ENCODE data around the gene HELQ. TPM values are rescaled to one million over a fixed set of nuclear protein-coding genes. Genes with fewer than 3 reads are reported as not detected.

The HELQ gene
- total RNA-seq (12.4 and 14.2 TPM in 2 replicates), polyA plus RNA-seq (8.0 and 15.4 TPM in 2 replicates)

GRCh38 chr4:83455281-83456183 lies at the start of gene HELQ, which contains the start of gene MRPS18C:
Gene HELQ, minus strand, starts transcription at chr4:83455823. Its CDS starts 130 bp downstream, at chr4:83455693.
Gene MRPS18C, plus strand, starts transcription at chr4:83456058. Its CDS starts 20 bp downstream, at chr4:83456078.
- no peaks in the 10 kb centered on the region for H4K20me1 ChIP-seq (ENCODE audit: insufficient read depth, poor library complexity, severe bottlenecking)
- H3K27me3 ChIP-seq, result no peaks in the 10 kb centered on the region
- peak within 1 kb of the TSS; percentile 73 for H3K4me3 ChIP-seq
- under 1% methylated on average over 57 of the region's 58 CpGs for WGBS (ENCODE audit: low lambda C conversion rate, missing lambda C conversion rate)
- peak; percentile 100 for DNase-seq (ENCODE audit: low spot score)
- no peaks in the 10 kb centered on the region for H3K9me3 ChIP-seq (ENCODE audit: low read depth)
- H3K4me1 ChIP-seq (ENCODE audit: insufficient read depth), result peaks cover 15% of the 10 kb centered on the region
- peak within 1 kb of the TSS; percentile 98 for H3K27ac ChIP-seq
- peaks cover 49% of the 10 kb centered on the region for H3K79me2 ChIP-seq
- peak within 1 kb of the TSS; percentile 78 for H2AFZ ChIP-seq
- TF ChIP-seq CTCF (IDR thresholded peaks at IDR 0.05; ENCODE audit: poor library complexity) (peak; percentile 39), EZH2 (IDR thresholded peaks at IDR 0.05; ENCODE audit: borderline replicate concordance) (no peak), EZH2phosphoT487 (IDR thresholded peaks at IDR 0.05; ENCODE audit: low read depth, severe bottlenecking, unreplicated experiment) (no peak)
- H3K36me3 ChIP-seq (replicated peaks; ENCODE audit: insufficient read depth, low read depth), result no peaks in the 10 kb centered on the region
- peak within 1 kb of the TSS; percentile 83 for H3K4me2 ChIP-seq
- no peaks in the 10 kb centered on the region for H3K9me2 ChIP-seq (replicated peaks; ENCODE audit: insufficient read depth)

- Histone ChIP-seq H3K4me3 (no peak overlapping the region), H3K36me3 (replicated peaks; ENCODE audit: insufficient read depth, low read depth) (no peaks in the 10 kb centered on the region), H3K4me1 (ENCODE audit: insufficient read depth) (no peaks in the 10 kb centered on the region), H3K4me2 (no peak overlapping the region), H3K9me2 (replicated peaks; ENCODE audit: insufficient read depth) (no peaks in the 10 kb centered on the region), H3K27ac (no peak overlapping the region), H2AFZ (no peak overlapping the region), H3K27me3 (no peaks in the 10 kb centered on the region), H4K20me1 (ENCODE audit: insufficient read depth, poor library complexity, severe bottlenecking) (no peaks in the 10 kb centered on the region), H3K9me3 (ENCODE audit: low read depth) (no peaks in the 10 kb centered on the region), H3K79me2 (no peaks in the 10 kb centered on the region)
- no peak for TF ChIP-seq EZH2phosphoT487 (IDR thresholded peaks at IDR 0.05; ENCODE audit: low read depth, severe bottlenecking, unreplicated experiment)
- TF ChIP-seq EZH2 (IDR thresholded peaks at IDR 0.05; ENCODE audit: borderline replicate concordance), result no peak
- no peak for TF ChIP-seq CTCF (IDR thresholded peaks at IDR 0.05; ENCODE audit: poor library complexity)
- WGBS (ENCODE audit: low lambda C conversion rate, missing lambda C conversion rate), result 97% methylated on average over 10 of the region's 10 CpGs
- DNase-seq (ENCODE audit: low spot score), result no peak
Measured at GRCh38 chr4:83504996-83505395, 49.4 kb upstream of the HELQ start.

- Histone ChIP-seq H3K79me2 (no peaks in the 10 kb centered on the region), H3K4me2 (no peak overlapping the region), H3K9me3 (ENCODE audit: low read depth) (no peaks in the 10 kb centered on the region), H3K27me3 (no peaks in the 10 kb centered on the region), H3K4me3 (no peak overlapping the region), H3K27ac (no peak overlapping the region), H4K20me1 (ENCODE audit: insufficient read depth, poor library complexity, severe bottlenecking) (no peaks in the 10 kb centered on the region), H3K9me2 (replicated peaks; ENCODE audit: insufficient read depth) (no peaks in the 10 kb centered on the region), H3K4me1 (ENCODE audit: insufficient read depth) (no peaks in the 10 kb centered on the region), H2AFZ (no peak overlapping the region), H3K36me3 (replicated peaks; ENCODE audit: insufficient read depth, low read depth) (no peaks in the 10 kb centered on the region)
- TF ChIP-seq EZH2 (IDR thresholded peaks at IDR 0.05; ENCODE audit: borderline replicate concordance) (no peak), EZH2phosphoT487 (IDR thresholded peaks at IDR 0.05; ENCODE audit: low read depth, severe bottlenecking, unreplicated experiment) (no peak), CTCF (IDR thresholded peaks at IDR 0.05; ENCODE audit: poor library complexity) (no peak)
- WGBS (ENCODE audit: low lambda C conversion rate, missing lambda C conversion rate), result 59% methylated on average over 4 of the region's 4 CpGs
- peak; percentile 9 for DNase-seq (ENCODE audit: low spot score)
Measured at GRCh38 chr4:83504503-83504902, 48.9 kb upstream of the HELQ start.
